Measurements from ENCODE around the gene ABAT.
"Not testable (repeated sequence)": the region's sequence is repeated elsewhere in the genome, so short reads cannot be mapped to it uniquely, and the experiment has no call there.

Gene ABAT

GRCh38 chr16:8785408-8785807, 111.0 kb downstream of the ABAT start:
- DNase-seq (ENCODE audit: low spot score), result no peak

GRCh38 chr16:8786316-8786715, 111.9 kb downstream of the ABAT start:
- DNase-seq (ENCODE audit: low spot score), result not testable (repeated sequence)

GRCh38 chr16:8788578-8789172, 114.3 kb downstream of the ABAT start:
- DNase-seq (ENCODE audit: low spot score), result no peak

- no peak for DNase-seq (ENCODE audit: low spot score)
These were observed 120.7 kb downstream of the ABAT start for GRCh38 chr16:8795091-8795490.

- DNase-seq (ENCODE audit: low spot score), result no peak
These were observed 121.4 kb downstream of the ABAT start for GRCh38 chr16:8795818-8796217.

GRCh38 chr16:8796469-8797363, 122.3 kb downstream of the ABAT start:
- no peak for DNase-seq (ENCODE audit: low spot score)

GRCh38 chr16:8797364-8798173, 123.2 kb downstream of the ABAT start, which contains the start of the genes PMM2 and TMEM186:
TSS of gene PMM2 (plus strand) at chr16:8797839. CDS start at chr16:8797883, 44 bp downstream.
TSS of gene TMEM186 (minus strand) at chr16:8797639. CDS start at chr16:8797614, 25 bp downstream.
- peak; percentile 98 for DNase-seq (ENCODE audit: low spot score)

GRCh38 chr16:8798174-8798527, 123.7 kb downstream of the ABAT start:
- DNase-seq (ENCODE audit: low spot score), result peak; percentile 39

GRCh38 chr16:8798535-8799157, 124.2 kb downstream of the ABAT start:
- DNase-seq (ENCODE audit: low spot score), result no peak

- DNase-seq (ENCODE audit: low spot score), result no peak
These were observed 127.3 kb downstream of the ABAT start for GRCh38 chr16:8801701-8802100.

GRCh38 chr16:8803733-8804132, 129.3 kb downstream of the ABAT start:
- not testable (repeated sequence) for DNase-seq (ENCODE audit: low spot score)

GRCh38 chr16:8804313-8804712, 129.9 kb downstream of the ABAT start:
- DNase-seq (ENCODE audit: low spot score), result no peak

- no peak for DNase-seq (ENCODE audit: low spot score)
These were observed 132.0 kb downstream of the ABAT start for GRCh38 chr16:8806272-8806983.

GRCh38 chr16:8807189-8807588, 132.8 kb downstream of the ABAT start:
- DNase-seq (ENCODE audit: low spot score), result no peak

GRCh38 chr16:8808009-8808408, 133.6 kb downstream of the ABAT start:
- no peak for DNase-seq (ENCODE audit: low spot score)

- no peak for DNase-seq (ENCODE audit: low spot score)
These were observed 134.4 kb downstream of the ABAT start for GRCh38 chr16:8808613-8809353.

- DNase-seq (ENCODE audit: low spot score), result no peak
These were observed 137.9 kb downstream of the ABAT start for GRCh38 chr16:8812162-8812843.

- DNase-seq (ENCODE audit: low spot score), result no peak
These were observed 139.8 kb downstream of the ABAT start for GRCh38 chr16:8814095-8814806.

GRCh38 chr16:8816967-8817655, 142.7 kb downstream of the ABAT start:
- no peak for DNase-seq (ENCODE audit: low spot score)

All from AG08396 (cell line).